Activated CD4-positive, alpha-beta T cell treated with anti-CD3 and anti-CD28 coated beads for 24 hours (primary cell): ENCODE results near the gene ZNF502.

Experiments
- DNase-seq, 2 donors: peaks; one replicate each; pipeline ENCODE4 v3.0.0-alpha.2; 2020; ENCODE audit warnings: low read depth in 2 of 2

Gene ZNF502

GRCh38 chr3:44771424-44772098 lies 59.1 kb downstream of the ZNF502 start:
- no peak for DNase-seq

GRCh38 chr3:44772099-44772442 lies 59.6 kb downstream of the ZNF502 start:
- no peak for DNase-seq
